Osteoblast (primary cell): ENCODE data around the gene VIPR2. TPM values are rescaled to one million over a fixed set of nuclear protein-coding genes. Genes with fewer than 3 reads are reported as not detected.

ENCODE experiments used
- DNase-seq: peaks from one replicate; pipeline ENCODE4 v3.0.0; 2011; ENCODE audit warnings: low spot score, mixed read lengths; ENCODE audit not compliant: insufficient read length; ENCODE audit errors: missing footprints
- H2AFZ ChIP-seq: 2 replicates; pipeline ENCODE4 v1.6.0; 2011; ENCODE audit warnings: mild to moderate bottlenecking, low read length
- H3K27ac ChIP-seq: 2 replicates; pipeline ENCODE4 v1.5.1; 2011; ENCODE audit warnings: mild to moderate bottlenecking, low read depth, low read length, moderate library complexity
- H3K27me3 ChIP-seq: 2 replicates; pipeline ENCODE4 v1.6.0; 2012; ENCODE audit warnings: mild to moderate bottlenecking, control low read depth, inconsistent platforms, low read length, moderate library complexity; ENCODE audit not compliant: insufficient read depth
- H3K36me3 ChIP-seq: 2 replicates; pipeline ENCODE4 v1.5.1; 2011; ENCODE audit warnings: mild to moderate bottlenecking, low read length, control low read depth, moderate library complexity; ENCODE audit not compliant: insufficient read depth
- H3K4me1 ChIP-seq: 2 replicates; pipeline ENCODE4 v1.5.1; 2011; ENCODE audit warnings: mild to moderate bottlenecking, low read length, control low read depth, moderate library complexity; ENCODE audit not compliant: insufficient read depth
- H3K4me2 ChIP-seq: 2 replicates; pipeline ENCODE4 v1.6.0; 2011; ENCODE audit warnings: mild to moderate bottlenecking, low read length; ENCODE audit not compliant: insufficient read depth
- H3K4me3 ChIP-seq: fragments of 200-600 bp; sonication (generic); 3 replicates; pipeline ENCODE4 v1.5.1; 2012; ENCODE audit warnings: mild to moderate bottlenecking, low read length, inconsistent platforms; ENCODE audit not compliant: insufficient read depth
- H3K79me2 ChIP-seq: 2 replicates; pipeline ENCODE4 v1.6.0; 2012; ENCODE audit warnings: mild to moderate bottlenecking, low read length, control low read depth, inconsistent platforms; ENCODE audit not compliant: insufficient read depth
- H3K9me3 ChIP-seq: 2 replicates; pipeline ENCODE4 v1.5.1; 2011; ENCODE audit warnings: low read depth, low read length, control low read depth
- H4K20me1 ChIP-seq: 2 replicates; pipeline ENCODE4 v1.6.0; 2012; ENCODE audit warnings: mild to moderate bottlenecking, low read length, control low read depth; ENCODE audit not compliant: insufficient read depth
- total RNA-seq: library from RNA; depleted of rRNA; stranded (reverse); fragments of >200 nt; gene quantifications from 2 replicates; pipeline ENCODE4 v1.2.3, GENCODE V29; 2012
- TF ChIP-seq, protein P1 (sequence below): IDR thresholded peaks from 2 replicates; pipeline ENCODE4 v1.5.1; 2011; ENCODE audit warnings: mild to moderate bottlenecking, low read depth, low read length, moderate library complexity; ENCODE audit errors: extremely low read depth

VIPR2 gene
- total RNA-seq, 1 donor, result not detected

DNA sequence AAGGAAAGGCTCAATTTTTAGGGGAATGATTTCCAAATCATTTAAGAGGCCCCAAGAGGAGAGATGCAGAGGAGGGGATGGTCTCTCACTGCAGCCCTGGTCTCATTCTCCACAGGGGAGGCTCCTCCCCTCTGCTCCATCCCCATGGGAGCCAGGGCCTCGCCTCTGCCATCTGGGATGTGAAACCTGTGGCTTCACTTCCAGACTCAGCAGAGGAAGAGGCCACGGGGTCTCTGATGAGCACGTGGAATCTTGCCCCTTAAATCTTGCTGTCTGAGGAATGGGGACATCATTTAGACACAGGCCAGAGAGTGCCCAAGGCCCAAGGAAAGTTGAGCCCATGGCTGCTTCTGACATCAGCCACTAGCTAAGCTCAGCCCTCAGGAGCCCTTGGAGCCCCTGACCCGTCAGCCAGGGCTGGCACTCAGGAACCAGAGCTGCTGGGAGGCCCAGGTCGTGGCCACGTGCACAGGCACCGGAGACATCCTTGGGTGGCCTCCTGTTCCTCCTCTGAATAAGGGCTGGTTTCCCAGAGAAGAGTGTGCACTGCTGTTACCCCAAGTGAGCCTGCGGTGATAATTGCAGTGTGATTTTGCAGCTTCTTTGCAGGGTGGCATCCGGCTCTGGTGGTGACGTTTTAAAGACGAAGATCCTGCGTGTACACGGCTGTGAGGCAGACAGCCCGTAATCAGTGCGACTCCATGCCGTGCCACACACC lies 50.5 kb downstream of the VIPR2 start:
- peak; percentile 71 for DNase-seq
- no peak overlapping the region for H3K4me3 ChIP-seq
- H3K9me3 ChIP-seq, result no peaks in the 10 kb centered on the region
- no peaks in the 10 kb centered on the region for H3K27me3 ChIP-seq
- no peak overlapping the region for H2AFZ ChIP-seq
- H3K36me3 ChIP-seq, result no peaks in the 10 kb centered on the region
- H3K4me2 ChIP-seq, result no peak overlapping the region
- H3K79me2 ChIP-seq, result no peaks in the 10 kb centered on the region
- no peaks in the 10 kb centered on the region for H3K4me1 ChIP-seq
- TF ChIP-seq, protein P1, sequence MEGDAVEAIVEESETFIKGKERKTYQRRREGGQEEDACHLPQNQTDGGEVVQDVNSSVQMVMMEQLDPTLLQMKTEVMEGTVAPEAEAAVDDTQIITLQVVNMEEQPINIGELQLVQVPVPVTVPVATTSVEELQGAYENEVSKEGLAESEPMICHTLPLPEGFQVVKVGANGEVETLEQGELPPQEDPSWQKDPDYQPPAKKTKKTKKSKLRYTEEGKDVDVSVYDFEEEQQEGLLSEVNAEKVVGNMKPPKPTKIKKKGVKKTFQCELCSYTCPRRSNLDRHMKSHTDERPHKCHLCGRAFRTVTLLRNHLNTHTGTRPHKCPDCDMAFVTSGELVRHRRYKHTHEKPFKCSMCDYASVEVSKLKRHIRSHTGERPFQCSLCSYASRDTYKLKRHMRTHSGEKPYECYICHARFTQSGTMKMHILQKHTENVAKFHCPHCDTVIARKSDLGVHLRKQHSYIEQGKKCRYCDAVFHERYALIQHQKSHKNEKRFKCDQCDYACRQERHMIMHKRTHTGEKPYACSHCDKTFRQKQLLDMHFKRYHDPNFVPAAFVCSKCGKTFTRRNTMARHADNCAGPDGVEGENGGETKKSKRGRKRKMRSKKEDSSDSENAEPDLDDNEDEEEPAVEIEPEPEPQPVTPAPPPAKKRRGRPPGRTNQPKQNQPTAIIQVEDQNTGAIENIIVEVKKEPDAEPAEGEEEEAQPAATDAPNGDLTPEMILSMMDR, result no peak
- no peak overlapping the region for H3K27ac ChIP-seq
- no peaks in the 10 kb centered on the region for H4K20me1 ChIP-seq

- H3K4me2 ChIP-seq, result no peak overlapping the region
- TF ChIP-seq, protein P1, result no peak
- no peak overlapping the region for H3K27ac ChIP-seq
- H3K9me3 ChIP-seq, result no peaks in the 10 kb centered on the region
- H4K20me1 ChIP-seq, result no peaks in the 10 kb centered on the region
- H3K27me3 ChIP-seq, result no peaks in the 10 kb centered on the region
- H3K4me3 ChIP-seq, result no peak overlapping the region
- no peaks in the 10 kb centered on the region for H3K79me2 ChIP-seq
- peak; percentile 65 for DNase-seq
- no peak overlapping the region for H2AFZ ChIP-seq
- H3K36me3 ChIP-seq, result no peaks in the 10 kb centered on the region
- no peaks in the 10 kb centered on the region for H3K4me1 ChIP-seq
Measured at GRCh38 chr7:159093351-159093971, 51.2 kb downstream of the VIPR2 start.

GRCh38 chr7:159092701-159093121 lies 52.0 kb downstream of the VIPR2 start:
- no peaks in the 10 kb centered on the region for H3K27me3 ChIP-seq
- peak; percentile 34 for DNase-seq
- H3K4me3 ChIP-seq, result no peak overlapping the region
- H3K79me2 ChIP-seq, result no peaks in the 10 kb centered on the region
- H3K4me2 ChIP-seq, result no peak overlapping the region
- no peak overlapping the region for H3K27ac ChIP-seq
- H3K9me3 ChIP-seq, result no peaks in the 10 kb centered on the region
- no peaks in the 10 kb centered on the region for H3K4me1 ChIP-seq
- no peaks in the 10 kb centered on the region for H3K36me3 ChIP-seq
- TF ChIP-seq, protein P1, result no peak
- H2AFZ ChIP-seq, result no peak overlapping the region
- no peaks in the 10 kb centered on the region for H4K20me1 ChIP-seq
